H4 (cell line): Measurements from ENCODE around the gene KCNJ11. TPM values are rescaled to one million over a fixed set of nuclear protein-coding genes. Genes with fewer than 3 reads are reported as not detected.
"Not testable (repeated sequence)": the region's sequence is repeated elsewhere in the genome, so short reads cannot be mapped to it uniquely, and the experiment has no call there.

Experiments used
- DNase-seq: peaks from one replicate; pipeline ENCODE4 v3.0.0-alpha.2; 2015; ENCODE audit warnings: low spot score
- total RNA-seq: library from RNA; depleted of rRNA; stranded (reverse); fragments of >200 nt; shearing (Covaris generic); gene quantifications from 2 replicates; pipeline ENCODE4 v1.2.3, GENCODE V29; 2014; rRNA removed

Gene KCNJ11
- 0.12 TPM in 1 of 2 replicates, not detected in the other for total RNA-seq

DNA sequence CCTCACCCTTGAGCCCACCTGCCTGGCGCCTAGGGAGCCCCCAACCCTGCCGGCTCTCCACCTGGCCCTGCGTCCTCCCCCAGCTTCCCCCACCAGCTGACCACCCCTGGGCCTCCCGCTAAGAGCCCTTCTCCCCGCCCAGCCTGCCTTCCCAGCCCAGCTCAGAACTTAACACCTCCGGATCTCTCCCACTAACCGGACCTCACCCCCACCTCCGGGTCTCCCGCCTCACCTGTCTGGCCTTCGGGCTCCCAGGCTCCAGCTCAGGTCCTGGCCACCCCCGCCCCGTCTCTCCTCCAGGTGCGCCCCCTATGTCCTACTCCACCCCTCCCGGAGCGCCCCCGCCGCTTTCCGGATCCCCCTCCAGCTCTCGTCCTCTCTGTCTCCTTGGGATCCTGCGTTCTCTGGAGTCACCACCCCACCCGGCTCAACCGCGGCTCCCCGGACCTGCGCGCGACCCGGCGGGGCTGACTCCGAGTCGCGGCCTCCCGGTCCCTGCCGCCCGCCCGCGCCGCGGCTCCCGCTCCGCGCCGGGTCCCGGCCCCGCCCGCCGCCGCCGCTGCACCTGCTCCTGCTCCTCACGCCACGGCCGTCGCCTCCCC is at the start of gene KCNJ11:
KCNJ11 (minus strand) TSS at position 51 of the 602 bp plus-strand sequence. CDS start 568 bp downstream, outside the sequence.
- DNase-seq: no peak

DNA sequence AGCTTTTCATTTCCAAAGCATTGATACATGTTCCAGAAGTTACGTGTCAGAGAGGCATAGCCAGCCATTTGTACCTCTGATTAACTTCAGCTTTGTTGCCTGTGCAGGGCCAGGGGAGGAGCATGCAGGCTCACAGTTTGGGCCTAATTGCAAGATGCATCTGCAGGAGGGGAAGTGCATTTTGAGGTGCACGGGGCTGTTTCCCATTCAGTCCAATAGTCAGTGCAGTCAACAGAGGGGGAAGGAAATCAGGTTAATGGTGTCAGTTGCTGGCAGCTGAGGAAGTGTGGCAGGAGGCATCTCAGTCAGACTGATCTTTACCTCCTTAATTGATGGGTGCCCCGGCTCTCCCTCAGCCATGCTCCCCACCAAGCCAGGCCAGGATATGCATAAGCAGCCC is 48.9 kb upstream of the KCNJ11 start:
- no peak for DNase-seq

DNA sequence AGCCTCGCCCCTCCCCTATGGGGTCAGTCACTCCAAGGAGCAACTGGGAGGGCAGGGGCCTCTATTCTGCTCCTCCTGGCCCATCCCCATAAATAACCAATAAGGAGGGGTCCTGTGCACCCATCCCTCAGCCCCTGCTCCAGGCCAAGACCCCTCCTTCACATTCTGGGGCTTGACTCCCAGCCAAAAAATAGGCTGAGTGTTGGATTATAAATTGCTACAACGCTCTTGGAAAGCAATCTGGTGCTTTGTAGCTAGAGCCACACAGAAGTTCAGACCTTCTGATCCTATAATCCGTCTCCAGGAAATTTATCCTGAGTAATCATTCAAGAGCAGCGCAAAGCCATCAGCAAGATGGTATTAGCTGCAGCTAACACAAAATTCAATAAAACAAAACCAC is 45.6 kb upstream of the KCNJ11 start:
- no peak for DNase-seq

DNA sequence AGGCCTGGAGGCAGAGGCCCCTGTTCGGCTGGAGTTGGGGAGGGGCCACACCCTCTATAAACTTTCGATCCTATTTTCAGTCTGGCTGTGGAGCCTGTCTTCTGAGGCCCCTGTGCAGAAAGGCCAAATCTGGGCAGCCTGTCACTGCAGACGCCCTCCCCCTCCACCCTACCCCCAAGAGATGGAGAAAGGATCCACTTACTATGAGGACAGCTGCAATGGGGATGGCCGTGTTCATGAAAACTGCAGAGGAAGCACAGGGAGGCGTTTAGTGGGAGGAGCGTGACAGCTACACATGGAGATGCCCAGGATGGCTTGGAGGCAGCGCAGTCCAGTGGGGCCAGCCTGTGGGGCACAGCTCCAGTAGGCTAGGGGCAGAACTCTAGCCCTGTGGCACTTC is 43.5 kb upstream of the KCNJ11 start:
- DNase-seq: no peak

DNA sequence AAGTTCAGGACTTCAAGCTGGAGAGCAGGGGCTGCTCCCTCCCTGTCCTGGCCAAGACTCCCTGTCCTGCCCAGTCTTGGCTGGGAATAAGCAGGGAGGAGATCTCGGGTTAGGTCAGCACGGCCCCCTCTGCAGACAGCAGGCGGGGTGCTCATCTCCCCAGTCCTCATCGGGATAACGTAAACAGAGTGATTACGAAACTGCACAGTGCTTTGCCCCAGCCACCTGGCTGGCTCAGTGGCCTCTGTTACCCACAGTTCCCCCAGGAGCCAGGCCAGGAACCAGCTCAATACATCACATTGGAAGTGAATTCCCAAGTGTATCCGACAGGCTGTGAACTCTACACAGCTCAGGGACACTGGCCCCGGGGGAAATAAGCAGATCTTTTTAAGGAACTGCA is 42.7 kb upstream of the KCNJ11 start:
- no peak for DNase-seq

DNA sequence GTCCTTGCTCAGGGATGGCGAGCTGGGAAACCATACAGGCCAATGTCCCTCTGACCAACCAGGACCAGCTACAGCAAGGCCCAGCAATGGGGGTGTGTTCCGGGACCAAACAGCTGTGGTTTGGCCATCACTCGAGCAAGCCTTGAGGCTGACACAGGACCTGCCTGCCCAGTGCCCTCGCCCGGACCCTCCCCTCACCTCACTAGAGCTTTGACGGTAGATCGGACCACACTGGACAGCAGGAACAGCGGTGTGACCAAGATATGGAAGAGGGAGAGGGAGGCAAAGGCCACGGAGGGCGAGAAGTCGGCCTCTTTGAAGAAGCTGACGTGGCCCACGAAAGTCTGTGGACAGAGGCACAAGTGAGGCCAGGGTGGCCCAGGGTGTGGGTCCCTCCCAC is 42.2 kb upstream of the KCNJ11 start:
- no peak for DNase-seq

DNA sequence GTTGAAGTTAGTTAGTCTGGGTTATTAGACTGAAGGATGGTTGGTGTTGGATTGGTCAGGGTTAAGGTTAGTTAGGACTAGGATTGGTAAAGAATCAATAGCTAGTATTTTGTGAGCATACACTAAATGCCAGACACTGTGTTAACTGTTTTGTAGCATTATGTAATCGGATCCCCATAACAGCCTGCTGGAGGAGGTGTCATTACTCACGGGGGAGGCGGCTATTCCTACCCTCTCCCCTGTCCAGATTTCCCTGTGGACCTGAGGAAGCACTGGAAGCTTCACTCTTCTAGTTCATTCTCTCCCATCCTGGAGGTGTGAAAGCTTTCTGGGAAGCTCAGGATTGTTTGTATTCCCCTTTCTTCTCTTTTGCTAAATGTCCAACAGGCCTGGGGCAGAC is 40.5 kb upstream of the KCNJ11 start:
- DNase-seq: no peak

DNA sequence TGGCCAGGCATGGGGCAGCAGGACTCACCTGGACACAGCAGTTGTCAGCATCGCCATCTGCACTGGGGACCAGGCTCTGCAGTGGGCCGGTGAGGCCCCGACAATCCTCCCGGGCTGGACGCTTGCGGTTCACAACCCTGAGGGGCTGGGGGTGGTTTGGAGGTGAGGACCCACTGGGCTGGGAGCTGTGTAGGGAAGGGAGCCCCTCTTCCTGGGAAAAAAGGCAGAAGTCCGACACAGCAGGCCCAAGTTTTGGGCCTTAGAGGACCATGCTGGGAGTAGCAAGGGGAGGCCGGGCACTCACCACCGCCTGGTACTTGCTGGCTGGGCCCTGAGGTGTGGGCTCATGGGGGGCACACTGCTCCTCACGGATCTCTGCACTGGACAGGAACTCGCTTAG is 39.8 kb upstream of the KCNJ11 start:
- no peak for DNase-seq

DNA sequence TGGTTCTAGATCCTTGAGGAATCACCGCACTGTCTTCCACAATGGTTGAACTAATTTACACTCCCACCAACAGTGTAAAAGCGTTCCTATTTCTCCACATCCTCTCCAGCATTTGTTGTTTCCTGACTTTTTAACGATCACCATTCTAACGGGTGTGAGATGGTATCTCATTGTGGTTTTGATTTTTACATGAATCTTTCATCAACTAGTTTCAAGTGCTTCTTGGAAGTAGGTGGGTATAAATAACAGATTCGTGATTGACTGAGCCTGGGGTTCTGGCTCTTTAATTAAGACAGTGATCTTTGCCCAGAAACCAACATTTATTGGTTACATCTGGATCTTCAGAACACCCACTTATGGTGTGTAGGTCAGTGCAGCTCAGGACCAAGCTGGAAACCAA is 37.8 kb upstream of the KCNJ11 start:
- not testable (repeated sequence) for DNase-seq

DNA sequence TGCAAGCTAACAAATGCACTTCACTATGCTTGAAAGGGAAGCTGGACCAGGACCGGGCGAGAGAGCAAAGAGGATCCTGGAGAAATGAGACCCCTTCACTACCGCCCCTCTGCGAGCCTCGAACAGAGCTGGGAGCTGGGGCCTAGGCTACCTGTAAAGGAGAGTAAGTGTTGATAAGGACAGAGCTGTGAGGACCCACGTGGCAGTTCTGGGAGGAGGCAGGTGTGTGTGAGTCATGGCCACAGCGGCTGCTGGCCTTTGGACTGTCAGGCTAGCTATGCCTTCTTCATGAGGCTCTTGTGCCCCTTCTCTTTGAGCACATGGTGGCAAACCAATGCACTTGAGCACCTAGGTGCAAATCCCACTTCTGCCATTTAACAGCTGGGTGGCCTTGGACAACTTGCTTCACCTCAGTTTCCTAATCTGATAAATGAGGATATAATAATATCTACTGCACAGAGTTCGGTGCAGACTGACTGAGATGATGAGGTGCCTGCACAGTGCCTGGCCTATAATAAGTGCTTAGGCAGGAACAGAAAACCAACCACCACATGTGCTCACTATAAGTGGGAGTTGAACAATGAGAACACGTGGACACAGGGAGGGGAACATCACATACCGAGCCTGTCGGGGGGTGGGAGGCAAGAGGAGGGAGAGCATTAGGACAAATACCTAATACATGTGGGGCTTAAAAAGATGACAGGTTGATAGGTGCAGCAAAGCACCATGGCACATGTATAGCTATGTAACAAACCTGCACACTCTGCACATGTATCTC is 35.3 kb upstream of the KCNJ11 start:
- DNase-seq: no peak

DNA sequence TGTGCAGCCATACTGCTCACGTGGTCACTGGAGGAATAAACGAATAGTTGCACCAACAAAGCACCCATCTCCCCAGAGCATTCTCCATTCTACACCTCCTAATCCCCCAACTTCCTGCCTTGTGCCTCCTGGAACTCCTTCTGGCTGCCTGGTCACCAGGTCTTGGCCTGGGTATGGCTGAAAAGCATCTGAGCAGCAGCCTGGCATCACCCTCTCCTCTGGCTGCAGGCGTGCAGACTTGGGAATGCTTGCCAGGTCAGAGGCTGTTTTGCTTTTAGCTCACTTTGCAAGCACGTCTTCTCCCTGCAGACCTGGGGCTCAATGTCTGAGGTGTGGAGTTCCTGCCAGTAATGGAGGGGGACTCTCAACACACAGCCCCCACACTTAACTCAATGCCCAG is 33.3 kb upstream of the KCNJ11 start:
- DNase-seq: no peak

DNA sequence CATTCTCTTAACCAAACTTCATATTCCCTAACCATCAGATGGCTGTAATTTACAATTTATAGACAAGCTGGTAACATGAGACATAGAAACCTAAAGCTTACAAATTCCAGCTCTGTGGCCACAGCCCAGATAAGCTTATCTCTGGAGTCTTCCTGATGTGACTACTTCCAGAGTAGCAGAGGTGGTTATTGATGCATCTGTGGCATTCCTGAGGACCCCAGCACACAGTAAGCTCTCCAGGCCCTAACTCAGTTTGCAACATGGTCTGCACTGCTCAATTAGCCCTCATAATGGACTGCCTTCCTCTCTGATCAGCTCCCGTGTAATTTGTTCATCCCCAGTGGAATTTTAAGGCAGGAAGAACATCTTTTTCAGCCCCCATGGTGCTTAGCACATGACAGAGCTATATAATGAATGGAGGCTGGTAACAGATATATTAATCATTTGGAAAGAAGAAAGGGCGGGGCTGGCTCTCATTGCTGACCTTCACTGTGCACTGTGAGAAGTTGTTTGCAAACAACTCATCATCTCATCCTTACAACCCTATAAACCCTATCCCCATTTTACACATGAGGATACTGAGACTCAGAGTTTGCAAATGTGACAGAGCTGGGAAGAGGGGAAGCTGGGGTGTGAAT is 30.1 kb upstream of the KCNJ11 start:
- DNase-seq: no peak

DNA sequence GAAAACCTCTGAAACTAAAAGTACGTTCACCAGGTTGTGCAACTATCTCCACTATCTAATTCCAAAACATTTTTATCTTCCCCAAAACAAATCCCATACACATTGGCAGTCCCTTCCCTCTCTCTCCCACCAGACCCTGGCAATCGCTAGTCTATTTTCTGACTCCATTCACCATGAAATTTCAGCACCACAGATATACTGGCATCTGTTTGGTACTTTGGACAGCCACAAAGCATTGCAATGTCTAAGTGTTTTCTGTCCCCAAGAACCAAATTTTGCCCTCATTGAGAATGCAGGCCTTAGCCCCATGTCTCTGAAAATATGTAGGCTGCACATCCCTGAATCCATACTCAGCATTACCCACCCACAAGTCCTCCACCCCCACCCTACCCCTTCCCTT is 28.0 kb upstream of the KCNJ11 start:
- no peak for DNase-seq

DNA sequence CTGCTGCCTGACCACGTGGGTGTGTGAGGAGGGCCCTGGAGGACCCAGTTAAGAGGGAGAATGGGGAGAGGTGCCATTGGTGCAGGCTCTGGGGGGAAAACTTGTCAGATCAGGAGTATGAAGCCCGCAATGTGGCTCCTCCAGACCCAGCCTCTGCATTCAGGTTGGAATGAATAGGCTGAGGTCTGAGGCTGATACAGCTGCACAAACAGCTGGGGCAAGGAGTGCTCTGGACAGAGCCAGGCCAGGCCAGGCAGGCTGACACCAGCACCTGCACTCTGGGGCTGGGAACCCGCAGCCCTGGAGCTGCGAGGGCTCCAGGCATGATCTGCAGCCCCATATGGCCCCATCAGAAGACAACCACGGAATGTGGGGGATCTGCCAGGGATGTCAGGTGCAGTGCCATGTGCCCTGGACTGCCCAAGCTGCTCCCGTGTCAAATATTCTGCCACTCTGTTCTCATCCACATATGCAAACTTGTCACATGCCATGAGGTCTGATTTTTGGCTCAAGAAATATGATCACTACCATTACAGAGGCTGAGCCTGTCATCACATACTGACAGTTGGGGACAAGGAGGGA is 27.2 kb upstream of the KCNJ11 start:
- no peak for DNase-seq

DNA sequence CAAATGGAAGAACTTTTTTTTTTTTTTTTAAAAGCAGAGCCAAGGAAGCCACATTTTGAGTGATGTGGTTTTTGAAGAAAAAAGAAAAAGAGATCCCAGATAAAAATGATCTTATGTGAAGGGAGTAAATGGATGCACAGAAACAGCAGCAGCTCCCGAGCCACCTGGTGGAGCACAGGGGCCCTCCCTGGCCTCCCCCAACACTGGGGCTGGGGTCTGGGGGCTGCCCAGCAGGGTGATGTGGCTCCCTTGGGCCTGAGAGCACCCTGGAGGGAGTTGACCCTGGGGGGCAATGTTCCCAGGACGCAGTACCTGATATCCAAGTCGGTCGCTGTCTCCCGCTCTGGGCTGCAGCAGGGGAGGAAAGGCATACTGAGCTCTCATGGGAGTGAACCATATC is 26.5 kb upstream of the KCNJ11 start:
- DNase-seq: no peak

DNA sequence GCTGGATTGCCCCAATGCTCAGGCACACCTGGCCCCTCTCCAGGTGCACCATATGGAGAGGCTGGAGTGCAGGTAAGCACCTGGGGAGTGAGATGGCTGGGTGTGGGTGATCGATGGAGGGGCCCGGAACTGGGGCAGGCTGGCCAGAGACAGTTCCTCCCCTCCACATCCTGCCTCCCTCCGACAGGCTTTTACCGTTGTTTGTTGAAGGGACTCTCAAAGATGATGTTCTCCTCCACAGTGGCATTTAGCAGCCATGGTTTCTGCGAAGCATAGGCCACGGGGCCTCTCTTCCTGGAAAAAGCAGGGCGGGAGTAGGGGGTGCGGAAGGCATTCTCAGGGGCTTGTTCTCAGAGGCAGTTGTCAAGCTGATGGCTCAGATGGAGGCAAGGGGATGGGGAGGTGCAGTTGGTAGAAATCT is 25.9 kb upstream of the KCNJ11 start:
- no peak for DNase-seq

DNA sequence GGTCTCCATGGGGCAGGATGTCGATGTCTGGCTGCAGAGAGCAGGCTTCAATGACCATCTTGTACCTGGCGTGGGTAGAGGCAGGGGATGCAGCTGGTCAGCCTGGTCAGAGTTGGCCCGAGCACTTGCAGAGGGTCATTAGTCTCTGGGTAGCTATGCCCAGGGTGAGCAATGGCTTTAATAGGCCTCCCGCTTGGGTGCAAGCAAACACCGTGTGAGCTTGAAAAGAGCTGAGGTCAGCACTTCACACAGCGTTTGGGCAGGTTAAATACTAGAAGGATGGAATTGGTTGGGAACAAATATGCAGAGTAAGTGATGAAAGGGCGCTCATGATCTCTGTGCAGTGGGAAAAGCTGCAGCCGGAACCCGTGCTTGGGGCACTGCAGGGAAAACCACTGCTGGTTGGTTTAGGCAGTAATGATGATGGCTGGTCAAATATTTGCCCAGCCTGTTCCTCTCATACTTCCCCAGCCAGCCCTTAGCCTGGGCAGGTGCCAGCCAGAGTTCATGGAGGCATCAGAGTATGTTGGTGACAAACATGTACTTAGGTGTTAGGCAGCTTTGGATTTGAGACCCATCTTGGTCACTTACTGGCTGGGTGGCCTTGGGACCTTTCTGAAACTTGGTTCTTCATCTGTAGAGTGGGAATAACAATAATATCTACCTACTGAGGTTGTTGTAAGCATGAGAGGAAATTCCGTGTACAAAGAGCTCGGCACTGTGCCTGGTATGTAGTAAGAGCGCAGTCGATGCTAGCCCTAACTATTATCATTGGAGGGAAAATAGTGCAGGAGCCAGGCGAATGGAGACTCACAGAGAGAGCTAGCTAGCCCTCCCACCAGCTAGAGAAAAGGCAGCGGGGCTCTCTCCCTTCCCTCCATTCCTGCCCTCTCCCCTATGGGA is 25.2 kb upstream of the KCNJ11 start:
- no peak for DNase-seq

DNA sequence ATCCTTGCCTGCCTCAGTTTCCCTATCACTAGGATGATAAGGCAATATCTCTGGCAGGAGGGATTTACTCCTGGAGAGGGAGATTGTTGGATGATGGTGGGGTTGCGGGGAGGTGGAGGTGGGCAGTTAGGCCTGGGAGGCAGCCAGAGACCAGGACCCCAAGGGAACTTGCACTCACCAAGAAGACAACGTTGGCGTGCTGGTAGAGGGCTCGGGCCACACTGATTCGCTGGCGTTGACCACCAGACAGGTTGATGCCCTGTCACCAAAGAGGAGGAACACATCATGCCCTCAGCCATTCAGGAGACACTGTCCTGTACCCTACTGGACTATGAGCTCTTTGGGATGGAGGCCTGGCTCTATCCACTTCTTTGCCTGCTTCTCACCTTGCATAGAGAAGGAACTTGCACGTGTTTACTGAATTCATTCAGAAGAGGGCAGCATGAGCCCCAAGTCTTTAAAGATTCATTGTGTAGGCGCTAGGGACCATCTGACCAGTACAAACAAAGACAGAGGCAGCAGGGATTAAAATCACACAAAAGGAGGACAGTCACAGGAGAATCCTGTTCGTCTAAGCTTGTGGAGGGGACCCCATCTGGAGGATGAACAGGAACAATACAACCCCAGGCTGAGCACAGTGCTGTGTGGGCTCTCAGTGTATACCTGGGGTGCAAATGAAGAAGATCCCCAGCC is 24.2 kb upstream of the KCNJ11 start:
- no peak for DNase-seq

DNA sequence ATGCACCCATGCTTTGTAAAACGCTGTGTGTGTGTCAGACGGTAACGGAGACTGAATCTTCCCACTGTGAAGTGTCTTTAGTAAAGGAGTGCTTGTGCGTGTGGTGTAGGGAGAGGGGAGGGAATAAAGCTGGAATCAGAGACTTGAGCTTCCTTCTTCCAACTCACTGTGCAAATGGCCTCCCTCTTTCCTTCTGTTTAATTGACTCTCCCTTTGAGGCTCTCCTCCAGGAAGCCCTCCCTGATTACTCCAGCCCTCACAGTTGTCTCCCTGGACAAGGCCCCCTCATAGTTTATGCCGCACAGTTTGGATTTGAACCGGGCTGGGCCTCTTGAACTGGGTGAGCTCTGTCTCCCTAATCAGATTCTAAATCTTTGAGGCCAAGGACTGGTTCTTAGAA is 23.0 kb upstream of the KCNJ11 start:
- DNase-seq: no peak

DNA sequence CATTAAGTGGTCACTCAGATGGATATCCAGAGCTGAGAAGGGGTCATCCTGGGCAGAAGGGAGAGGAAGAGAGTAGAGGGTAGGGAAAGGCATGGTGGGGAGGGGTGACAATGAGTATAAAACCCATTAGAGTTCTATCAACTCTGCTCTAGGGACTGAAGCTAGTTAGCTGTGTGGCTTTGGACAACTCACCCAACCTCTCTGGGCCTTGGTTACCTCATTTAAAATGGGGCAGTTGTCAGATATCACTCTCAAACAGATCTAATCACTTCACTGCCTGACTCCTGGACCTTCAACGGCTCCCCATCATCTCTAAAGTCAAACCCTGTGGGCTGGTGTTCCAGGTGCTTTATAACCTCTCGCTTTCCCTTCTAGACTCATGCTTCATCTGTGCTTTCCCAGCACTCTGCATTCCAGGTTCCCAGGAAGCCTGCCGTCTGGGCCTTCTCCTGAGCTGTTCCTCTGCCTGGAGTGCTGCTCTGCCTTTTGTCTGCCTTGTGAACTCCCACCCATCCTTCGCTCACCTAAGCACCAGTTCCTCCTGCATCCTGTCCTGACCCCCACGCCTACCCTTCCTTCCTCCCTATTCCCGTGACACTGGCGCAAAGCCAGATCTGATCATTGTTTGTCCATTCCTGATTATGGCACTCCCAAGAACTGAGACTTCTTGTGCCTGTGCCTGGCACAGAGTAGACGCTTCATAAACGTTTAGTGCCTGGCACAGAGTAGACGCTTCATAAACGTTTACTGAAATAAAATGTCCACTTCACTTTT is 22.3 kb upstream of the KCNJ11 start:
- no peak for DNase-seq
